Activated T-cell treated with anti-CD3 and anti-CD28 coated beads, Interleukin-2, amount 50 U/mL, for 24 hours (primary cell): ENCODE results near the gene CHN2.

Experiments used
- DNase-seq: peaks from one replicate; pipeline ENCODE4 v3.0.0-alpha.2; 2020
- H3K27ac Mint-ChIP-seq: 2 replicates; pipeline ENCODE4 v1.8.0; 2020; ENCODE audit warnings: mild to moderate bottlenecking, mixed read lengths
- H3K27me3 Mint-ChIP-seq: 2 replicates; pipeline ENCODE4 v1.8.0; 2020; ENCODE audit warnings: mixed read lengths
- H3K36me3 Mint-ChIP-seq: 2 replicates; pipeline ENCODE4 v1.8.0; 2020; ENCODE audit warnings: low read depth, mixed read lengths
- H3K4me1 Mint-ChIP-seq: 2 replicates; pipeline ENCODE4 v1.8.0; 2020; ENCODE audit warnings: low read depth, mixed read lengths
- H3K4me3 Mint-ChIP-seq: 2 replicates; pipeline ENCODE4 v1.8.0; 2020; ENCODE audit warnings: mild to moderate bottlenecking, moderate library complexity, mixed read lengths
- H3K9me3 Mint-ChIP-seq: 2 replicates; pipeline ENCODE4 v1.8.0; 2020; ENCODE audit warnings: mixed read lengths

The CHN2 gene

DNA sequence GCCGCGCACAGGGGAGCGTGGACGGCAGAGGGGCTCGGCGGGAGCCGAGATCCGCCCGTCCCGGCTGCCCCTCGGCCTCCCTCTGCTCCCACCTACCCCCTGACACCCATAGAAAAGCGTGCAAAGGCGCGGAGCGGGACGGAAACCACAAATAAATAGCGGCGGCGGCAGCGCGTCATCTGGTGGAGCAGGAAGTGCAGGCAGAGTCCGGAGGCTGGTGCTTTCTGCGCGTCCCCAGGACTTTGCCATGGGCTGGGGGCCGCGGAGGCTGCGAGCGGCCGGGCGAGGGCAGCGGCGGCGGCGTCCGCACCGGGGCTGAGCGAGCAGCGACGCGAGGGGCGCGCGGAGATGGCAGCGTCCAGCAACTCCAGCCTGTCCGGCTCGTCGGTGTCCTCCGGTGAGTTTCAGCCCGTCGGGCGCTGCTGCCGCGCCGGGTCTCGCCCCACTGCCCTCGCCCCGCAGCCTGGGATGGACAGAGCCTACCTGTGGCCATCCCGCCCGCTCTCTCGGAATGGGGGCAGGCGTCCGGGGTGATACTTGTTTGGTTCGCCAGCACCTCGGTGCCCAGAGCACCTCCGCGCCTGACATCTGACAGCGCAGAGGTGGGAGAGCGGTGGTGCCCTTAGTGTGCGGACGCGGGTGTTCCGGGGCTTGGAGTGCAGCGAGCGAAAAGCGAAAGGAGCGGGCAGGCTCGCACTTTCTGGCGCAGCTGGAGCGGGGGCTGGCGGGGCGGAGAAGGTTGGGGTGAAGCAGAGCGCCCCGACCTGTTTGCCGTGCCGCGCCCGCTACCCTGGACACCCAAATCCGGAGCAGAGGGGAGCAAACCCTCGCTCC is at the start of gene CHN2:
Gene CHN2, plus strand, starts transcription at position 182 of the 834 bp plus-strand sequence.
- Mint-ChIP-seq H3K9me3 (no peaks in the 10 kb centered on the region), H3K27me3 (peaks cover 79% of the 10 kb centered on the region), H3K4me3 (peak within 1 kb of the TSS; percentile 74), H3K36me3 (no peaks in the 10 kb centered on the region), H3K27ac (no peak within 1 kb of the TSS), H3K4me1 (peaks cover 20% of the 10 kb centered on the region)
- DNase-seq: peak; percentile 64

DNA sequence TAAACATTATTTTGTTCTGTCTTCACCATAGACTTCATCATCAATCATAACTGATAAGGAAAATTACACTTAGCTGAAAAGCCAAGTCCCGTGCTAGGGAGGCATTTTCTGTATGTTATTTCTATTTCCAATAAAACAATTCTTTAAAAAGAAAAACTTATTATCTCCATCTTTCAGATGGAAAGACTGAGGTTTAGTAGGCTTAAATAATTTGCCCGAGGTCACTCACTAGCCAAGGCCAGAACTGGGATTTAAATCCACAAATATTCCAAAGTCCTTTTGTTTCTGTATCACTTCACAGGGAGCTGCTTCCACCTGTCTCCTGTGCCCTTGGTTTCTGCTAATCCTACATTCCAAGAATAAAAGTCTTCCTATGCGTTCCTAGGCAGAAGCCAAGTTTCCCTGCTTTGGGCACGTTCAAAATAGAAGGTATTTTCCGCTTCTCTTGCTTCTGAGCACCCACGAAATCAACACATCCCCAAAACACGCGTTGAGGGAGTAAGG is 49.0 kb upstream of the CHN2 start:
- H3K9me3 Mint-ChIP-seq: no peaks in the 10 kb centered on the region
- H3K36me3 Mint-ChIP-seq: no peaks in the 10 kb centered on the region
- H3K4me3 Mint-ChIP-seq: peak overlapping the region; percentile 61
- H3K4me1 Mint-ChIP-seq: peaks cover 11% of the 10 kb centered on the region
- peaks cover 72% of the 10 kb centered on the region for H3K27me3 Mint-ChIP-seq
- no peak overlapping the region for H3K27ac Mint-ChIP-seq
- DNase-seq: no peak

DNA sequence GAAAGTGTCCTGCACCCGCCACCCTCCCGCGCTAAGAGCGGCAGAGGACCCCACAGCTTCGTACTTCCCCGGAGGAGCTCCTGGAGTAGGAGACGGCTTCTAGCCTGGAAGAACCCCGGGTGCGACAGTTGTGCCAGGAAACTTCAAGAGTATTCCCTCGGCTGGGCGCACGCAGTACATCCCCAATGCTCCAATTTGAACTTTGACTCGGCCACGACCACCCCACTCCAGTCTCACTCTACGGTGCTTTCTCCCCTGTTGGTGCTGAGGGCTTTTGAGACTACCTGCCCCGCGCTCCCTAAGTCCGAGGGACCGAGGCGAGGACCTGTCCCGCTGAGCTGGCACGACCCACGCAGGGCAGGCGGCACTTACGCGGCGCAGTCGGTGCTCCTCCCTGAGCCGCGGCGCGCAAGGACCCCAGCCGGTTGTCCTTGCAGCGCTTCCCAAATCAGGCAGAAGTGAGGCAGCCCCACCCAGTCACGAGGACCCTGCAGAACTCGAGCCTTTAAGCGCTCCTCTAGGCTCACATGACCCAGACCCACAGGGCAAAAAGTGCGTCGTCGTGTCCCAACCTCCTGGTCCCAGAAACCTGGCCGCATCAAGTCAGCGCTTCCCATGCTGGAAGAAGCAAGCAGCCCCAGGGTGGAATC is 48.4 kb upstream of the CHN2 start, which contains the start of gene CPVL:
Gene CPVL, minus strand, starts transcription at position 481 of the 650 bp plus-strand sequence. CDS start 25,476 bp downstream, outside the sequence.
- H3K27me3 Mint-ChIP-seq: peaks cover 66% of the 10 kb centered on the region
- peaks cover 11% of the 10 kb centered on the region for H3K4me1 Mint-ChIP-seq
- no peaks in the 10 kb centered on the region for H3K9me3 Mint-ChIP-seq
- DNase-seq: no peak
- peak within 1 kb of the TSS; percentile 61 for H3K4me3 Mint-ChIP-seq
- no peaks in the 10 kb centered on the region for H3K36me3 Mint-ChIP-seq
- H3K27ac Mint-ChIP-seq: no peak within 1 kb of the TSS

DNA sequence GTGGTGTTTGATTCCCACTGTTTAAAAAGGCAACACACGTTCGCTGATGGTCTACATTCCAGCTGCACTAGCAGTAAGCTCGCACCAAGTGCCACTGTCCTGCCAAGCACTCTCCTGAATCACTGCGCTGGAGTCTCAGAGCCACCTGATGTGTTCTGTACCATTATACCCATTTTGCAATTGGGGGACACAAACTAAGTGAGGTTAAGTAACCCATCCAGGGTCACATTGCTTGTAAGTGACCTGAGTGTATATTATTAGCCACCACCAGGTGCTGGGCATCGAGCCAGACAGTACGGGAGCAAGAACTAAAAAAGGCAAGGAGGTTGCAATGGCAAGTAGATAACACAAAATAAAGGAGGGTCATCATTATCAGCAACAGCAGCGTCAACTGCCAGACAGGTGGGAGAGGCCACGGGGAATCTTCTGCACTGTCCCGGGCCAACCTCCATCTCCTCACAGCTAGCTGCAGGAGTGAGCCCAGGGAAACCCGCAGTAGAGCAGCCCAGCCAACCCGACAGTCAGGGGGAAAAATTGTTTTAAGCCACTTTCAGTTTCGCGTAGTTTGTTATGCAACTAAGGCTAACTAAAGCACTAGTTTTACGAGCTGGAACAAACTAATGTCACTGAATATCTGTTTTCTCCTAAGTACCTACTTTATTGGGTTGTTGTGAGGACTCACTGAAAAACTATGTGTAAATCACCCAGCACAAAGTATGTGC is 47.5 kb upstream of the CHN2 start:
- H3K4me1 Mint-ChIP-seq: peaks cover 11% of the 10 kb centered on the region
- H3K27me3 Mint-ChIP-seq: peaks cover 64% of the 10 kb centered on the region
- H3K27ac Mint-ChIP-seq: no peak overlapping the region
- H3K36me3 Mint-ChIP-seq: no peaks in the 10 kb centered on the region
- H3K4me3 Mint-ChIP-seq: no peak overlapping the region
- no peak for DNase-seq
- no peaks in the 10 kb centered on the region for H3K9me3 Mint-ChIP-seq

DNA sequence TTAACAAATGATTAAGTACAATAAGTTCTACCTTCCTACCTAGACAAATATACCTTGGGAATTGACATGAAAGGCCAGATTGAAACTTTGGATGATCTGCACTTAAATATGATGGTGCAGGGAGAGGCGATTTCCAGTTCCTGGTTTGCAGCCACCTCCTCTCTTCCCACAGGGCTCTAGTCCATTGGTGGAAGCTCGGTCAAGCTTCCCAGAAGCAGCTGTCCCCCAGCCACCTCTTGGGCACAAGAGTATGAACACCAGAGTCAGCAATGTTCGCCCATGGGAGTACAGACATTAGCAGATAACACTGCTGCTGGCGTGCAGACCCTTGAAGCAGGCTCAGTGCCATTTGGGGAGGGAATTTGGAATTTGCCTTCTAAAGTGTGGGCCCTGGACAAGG is 46.8 kb upstream of the CHN2 start:
- no peak overlapping the region for H3K4me3 Mint-ChIP-seq
- peaks cover 11% of the 10 kb centered on the region for H3K4me1 Mint-ChIP-seq

GRCh38 chr7:29149036-29149435 is 45.5 kb upstream of the CHN2 start:
- no peak for DNase-seq
- H3K9me3 Mint-ChIP-seq: no peaks in the 10 kb centered on the region

More for the DNA sequence above, 46.8 kb upstream of the CHN2 start:
- Mint-ChIP-seq H3K9me3 (no peaks in the 10 kb centered on the region), H3K27ac (no peak overlapping the region), H3K36me3 (no peaks in the 10 kb centered on the region), H3K27me3 (peaks cover 59% of the 10 kb centered on the region)
- no peak for DNase-seq

DNA sequence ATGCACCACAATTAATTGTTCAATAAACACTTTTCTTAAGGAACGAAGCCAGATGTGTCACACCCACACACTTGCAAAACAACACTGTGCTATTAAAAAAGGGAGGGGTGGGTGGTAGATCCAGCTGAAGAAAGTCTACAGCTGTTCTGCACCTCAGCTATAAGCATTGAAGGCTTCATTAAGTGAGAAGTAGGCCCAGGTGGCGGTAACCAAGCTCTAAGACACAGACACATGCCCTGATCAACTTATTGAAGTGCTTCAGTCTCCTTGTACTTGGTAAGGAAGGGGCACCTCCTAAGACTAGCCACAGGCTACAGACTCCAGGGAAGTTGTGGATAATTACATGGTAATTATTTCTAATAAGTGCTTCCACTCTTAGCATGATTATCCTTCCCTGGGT is 43.7 kb upstream of the CHN2 start:
- DNase-seq: no peak
- Mint-ChIP-seq H3K36me3 (no peaks in the 10 kb centered on the region), H3K9me3 (no peaks in the 10 kb centered on the region), H3K27me3 (peaks cover 36% of the 10 kb centered on the region), H3K27ac (no peak overlapping the region), H3K4me1 (peaks cover 10% of the 10 kb centered on the region), H3K4me3 (no peak overlapping the region)

More at GRCh38 chr7:29149036-29149435, 45.5 kb upstream of the CHN2 start:
- H3K27me3 Mint-ChIP-seq: peaks cover 54% of the 10 kb centered on the region
- H3K4me3 Mint-ChIP-seq: no peak overlapping the region
- H3K36me3 Mint-ChIP-seq: no peaks in the 10 kb centered on the region
- H3K27ac Mint-ChIP-seq: no peak overlapping the region
- H3K4me1 Mint-ChIP-seq: peaks cover 11% of the 10 kb centered on the region

DNA sequence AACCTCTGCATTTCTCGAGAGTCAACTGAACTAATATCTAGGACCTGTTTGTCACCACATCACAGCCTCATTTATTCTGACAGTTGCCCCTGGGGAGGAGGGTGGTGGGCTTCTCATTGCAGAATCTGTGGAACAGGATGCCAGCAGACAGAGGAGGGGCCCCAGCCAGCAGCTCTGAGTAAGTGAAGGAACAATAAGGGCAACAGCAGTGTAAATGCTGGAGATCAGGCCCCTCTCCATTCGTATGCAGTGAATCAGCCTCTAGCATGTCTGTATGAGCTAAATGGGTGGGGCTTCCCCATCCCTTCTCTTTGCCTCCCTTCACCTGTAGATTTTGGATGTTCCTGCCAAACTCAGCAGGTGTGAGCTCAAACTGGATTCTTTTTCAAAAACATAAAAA is 40.5 kb upstream of the CHN2 start:
- no peak for DNase-seq
- peaks cover 18% of the 10 kb centered on the region for H3K27me3 Mint-ChIP-seq
- peaks cover 6% of the 10 kb centered on the region for H3K4me1 Mint-ChIP-seq
- no peaks in the 10 kb centered on the region for H3K9me3 Mint-ChIP-seq
- no peak overlapping the region for H3K4me3 Mint-ChIP-seq
- H3K27ac Mint-ChIP-seq: no peak overlapping the region
- no peaks in the 10 kb centered on the region for H3K36me3 Mint-ChIP-seq

GRCh38 chr7:29156907-29157452 is 37.6 kb upstream of the CHN2 start:
- no peak for DNase-seq
- Mint-ChIP-seq H3K4me3 (no peak overlapping the region), H3K4me1 (peaks cover 6% of the 10 kb centered on the region), H3K9me3 (no peaks in the 10 kb centered on the region), H3K36me3 (no peaks in the 10 kb centered on the region), H3K27me3 (peaks cover 26% of the 10 kb centered on the region), H3K27ac (no peak overlapping the region)

- H3K4me1 Mint-ChIP-seq: peaks cover 6% of the 10 kb centered on the region
- H3K4me3 Mint-ChIP-seq: no peak overlapping the region
- H3K9me3 Mint-ChIP-seq: no peaks in the 10 kb centered on the region
- H3K36me3 Mint-ChIP-seq: no peaks in the 10 kb centered on the region
- no peak overlapping the region for H3K27ac Mint-ChIP-seq
- peaks cover 29% of the 10 kb centered on the region for H3K27me3 Mint-ChIP-seq
- DNase-seq: no peak
Observed at GRCh38 chr7:29158795-29159423, 35.7 kb upstream of the CHN2 start.

- Mint-ChIP-seq H3K27ac (no peak overlapping the region), H3K9me3 (no peaks in the 10 kb centered on the region), H3K4me3 (no peak overlapping the region), H3K36me3 (no peaks in the 10 kb centered on the region), H3K27me3 (peaks cover 29% of the 10 kb centered on the region), H3K4me1 (peaks cover 6% of the 10 kb centered on the region)
- DNase-seq: no peak
Observed at GRCh38 chr7:29160080-29160479, 34.5 kb upstream of the CHN2 start.

DNA sequence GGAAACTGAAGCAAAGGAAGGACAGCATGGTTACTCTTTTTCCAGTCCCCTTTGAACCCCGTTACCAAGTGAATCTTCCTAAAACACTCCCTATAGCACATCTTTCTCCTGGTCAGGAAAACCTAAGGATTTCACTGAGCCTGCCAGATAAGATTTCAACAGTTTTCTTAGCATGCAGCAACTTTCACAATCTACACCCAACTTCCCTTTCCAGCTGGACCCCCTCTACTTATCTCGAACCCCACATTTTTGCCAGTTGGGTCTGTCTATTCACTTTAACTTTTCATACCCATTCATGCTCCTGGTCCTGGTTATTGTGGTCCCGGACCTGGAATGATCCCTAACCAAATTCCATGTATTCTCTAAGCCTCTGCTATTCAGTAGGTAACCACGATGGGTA is 33.3 kb upstream of the CHN2 start:
- H3K4me3 Mint-ChIP-seq: no peak overlapping the region
- H3K27me3 Mint-ChIP-seq: peaks cover 29% of the 10 kb centered on the region
- no peaks in the 10 kb centered on the region for H3K36me3 Mint-ChIP-seq
- DNase-seq: no peak
- H3K27ac Mint-ChIP-seq: no peak overlapping the region
- peaks cover 6% of the 10 kb centered on the region for H3K4me1 Mint-ChIP-seq
- peaks cover 7% of the 10 kb centered on the region for H3K9me3 Mint-ChIP-seq

DNA sequence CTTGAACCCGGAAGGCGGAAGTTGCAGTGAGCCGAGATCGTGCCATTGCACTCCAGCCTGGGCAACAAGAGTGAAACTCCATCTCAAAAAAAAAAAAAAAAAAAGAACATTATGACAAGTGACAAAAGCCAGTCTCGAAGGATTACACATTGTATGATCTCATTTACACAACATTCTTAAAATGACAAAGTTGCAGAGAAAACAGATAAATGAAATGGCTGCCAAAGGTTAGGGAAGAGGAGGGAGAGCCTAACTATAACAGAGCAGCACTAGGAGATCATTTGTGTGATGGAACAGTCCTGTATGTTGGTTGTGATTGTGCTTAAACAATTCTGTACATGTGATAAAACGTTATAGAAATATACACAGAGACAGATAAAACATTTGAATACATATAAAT is 32.0 kb upstream of the CHN2 start:
- Mint-ChIP-seq H3K9me3 (peaks cover 8% of the 10 kb centered on the region), H3K27me3 (peaks cover 23% of the 10 kb centered on the region), H3K4me3 (no peak overlapping the region), H3K36me3 (no peaks in the 10 kb centered on the region), H3K27ac (no peak overlapping the region), H3K4me1 (no peaks in the 10 kb centered on the region)
- DNase-seq: no peak

- Mint-ChIP-seq H3K4me1 (no peaks in the 10 kb centered on the region), H3K36me3 (no peaks in the 10 kb centered on the region), H3K4me3 (no peak overlapping the region), H3K9me3 (peaks cover 8% of the 10 kb centered on the region), H3K27ac (no peak overlapping the region), H3K27me3 (peaks cover 19% of the 10 kb centered on the region)
- DNase-seq: no peak
Observed at GRCh38 chr7:29163854-29164253, 30.7 kb upstream of the CHN2 start.
